SKM-1 (cell line): ENCODE results near the gene DNMBP.
A peak's percentile ranks its signal among the peaks of the same experiment; 100 is the strongest.

Experiments
- DNase-seq: peaks from one replicate; lab custom pipeline; 2025; ENCODE audit not compliant: unreplicated experiment; lab: John Stamatoyannopoulos, UW

Gene DNMBP, protein sequence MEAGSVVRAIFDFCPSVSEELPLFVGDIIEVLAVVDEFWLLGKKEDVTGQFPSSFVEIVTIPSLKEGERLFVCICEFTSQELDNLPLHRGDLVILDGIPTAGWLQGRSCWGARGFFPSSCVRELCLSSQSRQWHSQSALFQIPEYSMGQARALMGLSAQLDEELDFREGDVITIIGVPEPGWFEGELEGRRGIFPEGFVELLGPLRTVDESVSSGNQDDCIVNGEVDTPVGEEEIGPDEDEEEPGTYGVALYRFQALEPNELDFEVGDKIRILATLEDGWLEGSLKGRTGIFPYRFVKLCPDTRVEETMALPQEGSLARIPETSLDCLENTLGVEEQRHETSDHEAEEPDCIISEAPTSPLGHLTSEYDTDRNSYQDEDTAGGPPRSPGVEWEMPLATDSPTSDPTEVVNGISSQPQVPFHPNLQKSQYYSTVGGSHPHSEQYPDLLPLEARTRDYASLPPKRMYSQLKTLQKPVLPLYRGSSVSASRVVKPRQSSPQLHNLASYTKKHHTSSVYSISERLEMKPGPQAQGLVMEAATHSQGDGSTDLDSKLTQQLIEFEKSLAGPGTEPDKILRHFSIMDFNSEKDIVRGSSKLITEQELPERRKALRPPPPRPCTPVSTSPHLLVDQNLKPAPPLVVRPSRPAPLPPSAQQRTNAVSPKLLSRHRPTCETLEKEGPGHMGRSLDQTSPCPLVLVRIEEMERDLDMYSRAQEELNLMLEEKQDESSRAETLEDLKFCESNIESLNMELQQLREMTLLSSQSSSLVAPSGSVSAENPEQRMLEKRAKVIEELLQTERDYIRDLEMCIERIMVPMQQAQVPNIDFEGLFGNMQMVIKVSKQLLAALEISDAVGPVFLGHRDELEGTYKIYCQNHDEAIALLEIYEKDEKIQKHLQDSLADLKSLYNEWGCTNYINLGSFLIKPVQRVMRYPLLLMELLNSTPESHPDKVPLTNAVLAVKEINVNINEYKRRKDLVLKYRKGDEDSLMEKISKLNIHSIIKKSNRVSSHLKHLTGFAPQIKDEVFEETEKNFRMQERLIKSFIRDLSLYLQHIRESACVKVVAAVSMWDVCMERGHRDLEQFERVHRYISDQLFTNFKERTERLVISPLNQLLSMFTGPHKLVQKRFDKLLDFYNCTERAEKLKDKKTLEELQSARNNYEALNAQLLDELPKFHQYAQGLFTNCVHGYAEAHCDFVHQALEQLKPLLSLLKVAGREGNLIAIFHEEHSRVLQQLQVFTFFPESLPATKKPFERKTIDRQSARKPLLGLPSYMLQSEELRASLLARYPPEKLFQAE (N-terminal part only)

DNA sequence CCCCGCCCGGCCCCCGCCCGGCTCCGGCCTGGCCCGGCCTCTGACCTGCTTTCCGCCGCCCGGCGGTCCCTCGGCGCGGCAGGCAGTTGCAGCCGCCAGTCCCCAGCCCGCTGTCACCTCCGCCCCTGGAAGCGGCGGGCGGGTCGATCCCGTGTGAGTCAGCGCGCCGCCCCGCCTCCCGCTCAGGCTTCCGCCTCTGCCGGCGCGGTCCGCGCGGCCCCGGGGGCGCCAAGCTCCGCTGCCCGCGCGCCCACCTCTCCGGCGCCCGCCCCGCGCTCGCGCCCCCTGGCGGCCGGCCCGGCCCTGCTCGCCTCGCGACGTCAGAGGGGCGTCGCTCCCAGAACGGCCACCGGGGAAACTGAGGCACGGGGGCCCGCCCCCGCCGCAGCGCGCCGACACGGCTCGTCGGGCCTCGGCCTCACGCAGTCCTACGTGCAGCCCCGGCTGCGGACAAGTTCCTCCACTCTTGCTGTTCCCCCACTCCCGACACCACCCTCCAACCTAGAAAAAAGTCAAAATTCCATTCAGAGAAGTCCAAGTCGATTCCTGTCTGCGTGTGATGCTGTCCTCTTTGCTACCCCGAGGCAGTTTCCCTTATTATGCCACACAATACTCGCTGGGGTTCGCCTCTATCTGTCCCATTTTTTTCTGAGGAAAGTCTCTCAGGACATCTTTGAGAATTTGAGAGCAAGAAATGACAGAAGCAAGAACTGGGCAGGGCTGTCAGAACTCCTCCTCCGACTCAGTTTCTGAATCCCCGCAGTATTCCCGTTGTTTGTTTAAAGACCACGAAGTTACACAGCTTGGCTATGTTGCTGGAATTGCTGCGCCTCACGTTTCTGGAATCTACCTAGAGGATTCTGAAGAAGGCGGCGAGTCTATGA, at the start of gene DNMBP:
DNMBP (minus strand) TSS at position 155 of the 884 bp plus-strand sequence. CDS start 37,823 bp downstream, outside the sequence.
- peak; percentile 29 for DNase-seq

DNA sequence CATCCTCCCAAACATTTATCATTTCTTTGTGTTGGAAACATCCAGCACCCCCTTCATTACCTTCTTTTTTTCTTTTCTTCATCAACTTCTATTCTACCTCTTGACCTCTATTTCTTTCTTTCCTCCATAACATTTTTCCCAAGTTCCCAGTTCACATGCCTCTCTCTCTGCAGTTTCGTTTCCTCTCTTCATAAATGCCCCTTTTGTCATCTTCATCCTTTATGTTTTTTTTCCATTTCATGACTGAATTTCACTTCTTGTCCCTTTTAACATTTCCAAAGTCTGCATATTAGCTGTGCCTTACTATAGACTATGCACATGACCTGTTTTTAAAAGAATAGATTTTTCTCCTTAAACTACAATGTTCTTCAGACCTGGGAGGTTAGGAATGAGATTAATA, 48.2 kb upstream of the DNMBP start:
- no peak for DNase-seq

DNA sequence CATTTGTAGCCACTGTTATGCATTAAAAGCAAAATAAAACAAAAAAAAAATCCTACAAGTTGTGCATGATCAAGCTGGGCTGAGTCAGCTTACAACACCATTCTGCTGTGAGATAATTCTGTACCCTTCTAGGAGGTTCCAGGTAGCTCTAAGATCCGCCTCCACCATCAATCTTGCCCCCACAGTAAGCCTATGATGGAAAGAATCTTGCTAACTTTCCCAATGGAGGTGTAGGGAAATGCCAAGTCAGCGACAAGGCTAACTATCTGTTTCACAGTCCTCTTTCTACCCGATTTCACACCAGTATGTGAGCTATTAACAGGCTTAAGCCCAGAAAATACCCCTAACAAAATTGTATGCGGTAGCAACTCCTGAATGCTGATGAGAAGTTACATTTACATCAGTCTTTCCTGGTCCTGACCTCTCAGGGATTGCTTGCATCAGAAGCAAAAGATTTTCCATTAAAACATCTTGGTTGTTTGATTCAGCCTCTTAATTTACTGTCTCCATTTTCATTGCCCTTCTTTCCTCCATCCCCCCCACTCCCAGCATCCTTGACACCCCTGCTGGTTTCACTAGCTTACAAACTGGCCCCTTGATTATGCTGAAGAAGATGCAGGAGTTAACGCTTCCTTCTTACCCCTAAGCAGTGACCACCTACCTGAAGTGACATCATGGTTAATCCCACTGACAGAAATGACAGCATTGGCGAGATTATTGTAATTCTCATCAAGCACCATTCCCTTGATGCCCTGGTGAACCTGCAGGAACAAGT, 44.1 kb upstream of the DNMBP start:
- no peak for DNase-seq

DNA sequence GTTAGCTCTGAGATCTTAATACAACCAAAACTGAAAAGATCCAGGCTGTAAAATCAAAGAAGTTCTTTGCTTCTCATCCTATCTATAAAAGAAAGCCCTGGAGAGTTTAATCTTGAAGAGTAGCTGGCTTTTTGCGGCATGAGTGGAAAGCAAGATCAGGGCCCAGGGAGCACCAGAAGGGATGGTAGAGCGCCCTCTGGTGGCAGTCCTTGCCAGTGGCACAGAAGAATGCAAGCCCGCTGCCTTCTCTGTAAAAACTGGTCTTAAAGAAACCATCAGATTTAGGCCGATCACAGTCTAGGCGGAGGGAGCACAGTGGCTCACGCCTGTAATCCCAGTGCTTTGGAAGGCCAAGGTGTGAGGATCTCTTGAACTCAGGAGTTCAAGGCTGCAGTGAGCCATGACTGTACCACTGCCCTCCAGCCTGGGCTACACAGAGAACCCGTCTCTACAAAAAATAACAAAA, 36.3 kb upstream of the DNMBP start:
- peak; percentile 48 for DNase-seq

DNA sequence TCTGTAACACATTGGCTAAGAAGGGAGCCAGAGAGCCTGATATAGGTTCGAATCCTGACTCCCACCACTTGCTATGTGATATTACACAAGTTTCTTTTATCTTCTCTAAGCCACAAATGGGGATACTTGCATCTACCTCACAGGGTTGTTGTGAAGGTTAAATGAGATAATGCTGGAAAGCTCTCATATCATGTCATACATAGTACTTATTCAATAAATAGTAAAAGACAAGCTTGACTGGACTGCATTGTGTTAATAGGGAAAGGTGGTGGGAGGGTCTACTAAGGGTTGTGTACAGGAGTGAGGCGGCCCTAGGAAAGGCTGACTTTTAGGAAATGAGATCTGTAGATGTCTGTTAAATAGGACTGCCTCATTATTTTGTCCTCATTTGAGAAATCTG, 35.8 kb upstream of the DNMBP start:
- no peak for DNase-seq

DNA sequence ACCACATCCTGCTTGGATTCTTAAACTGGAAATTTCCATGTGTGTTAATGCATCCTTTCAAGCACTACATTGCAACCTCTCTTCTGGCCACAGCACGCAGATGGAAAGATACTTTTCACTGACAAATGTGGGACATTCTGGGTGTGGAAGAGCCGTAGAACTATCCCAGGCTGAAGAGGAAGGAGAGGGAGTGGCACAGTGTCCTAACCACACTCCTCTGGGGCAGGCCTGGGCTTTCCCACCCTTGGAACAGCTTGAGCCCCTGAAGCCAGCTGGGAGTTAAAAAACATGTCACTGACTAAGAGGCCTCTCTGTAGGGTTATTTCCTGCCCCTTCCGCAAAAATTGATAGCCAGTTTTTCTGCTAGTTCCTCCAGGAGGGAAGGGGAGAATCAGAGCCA, 34.0 kb upstream of the DNMBP start:
- no peak for DNase-seq

DNA sequence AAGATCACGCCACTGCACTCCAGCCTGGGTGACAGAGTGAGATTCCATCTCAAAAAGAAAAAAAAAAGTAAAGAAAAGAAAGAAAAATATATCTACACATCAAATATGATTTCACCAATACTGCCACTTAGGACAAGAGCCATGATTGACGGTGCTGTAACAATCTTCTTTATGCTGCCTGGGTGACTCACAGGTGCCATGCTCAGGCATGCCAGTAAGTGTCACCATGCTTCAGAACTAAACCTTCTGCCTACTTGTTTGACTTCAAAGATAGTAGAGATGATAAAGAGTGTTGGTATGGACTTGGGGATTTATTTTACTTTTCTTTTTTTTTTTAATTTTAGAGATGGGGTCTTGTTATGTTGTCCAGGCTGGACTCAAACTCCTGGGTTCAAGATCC, 33.6 kb upstream of the DNMBP start:
- no peak for DNase-seq

DNA sequence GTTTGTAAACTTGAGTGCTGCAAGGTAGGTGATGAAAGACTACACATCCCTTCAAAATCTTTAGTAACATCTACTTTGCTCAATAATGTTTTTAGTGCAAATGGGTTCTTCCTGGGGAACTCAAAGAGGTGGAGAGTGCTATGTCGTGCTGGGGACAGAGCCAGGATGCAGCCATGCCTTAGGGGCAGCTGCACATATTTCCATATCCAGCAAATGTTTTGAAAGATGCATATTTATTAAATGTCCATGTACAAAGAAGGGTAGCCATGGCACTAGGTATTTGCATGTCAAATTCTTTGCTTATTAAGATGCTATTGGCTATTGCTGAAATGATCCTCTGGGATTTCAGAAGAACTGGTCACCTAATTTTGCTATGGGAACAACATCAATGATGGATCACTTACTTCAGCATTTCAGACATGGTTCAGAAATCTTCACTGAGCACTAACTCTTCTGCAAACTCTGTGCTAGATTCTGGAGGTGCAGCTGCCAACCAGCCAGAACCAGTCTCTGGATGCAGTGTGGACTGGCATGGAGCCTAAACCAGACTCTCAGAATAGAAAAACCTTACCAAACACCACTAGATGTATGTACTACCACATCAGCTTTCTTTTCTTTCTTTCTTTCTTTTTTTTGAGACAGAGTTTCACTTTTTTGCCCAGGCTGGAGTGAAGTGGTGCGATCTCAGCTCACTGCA, 31.7 kb upstream of the DNMBP start:
- DNase-seq, result no peak

DNA sequence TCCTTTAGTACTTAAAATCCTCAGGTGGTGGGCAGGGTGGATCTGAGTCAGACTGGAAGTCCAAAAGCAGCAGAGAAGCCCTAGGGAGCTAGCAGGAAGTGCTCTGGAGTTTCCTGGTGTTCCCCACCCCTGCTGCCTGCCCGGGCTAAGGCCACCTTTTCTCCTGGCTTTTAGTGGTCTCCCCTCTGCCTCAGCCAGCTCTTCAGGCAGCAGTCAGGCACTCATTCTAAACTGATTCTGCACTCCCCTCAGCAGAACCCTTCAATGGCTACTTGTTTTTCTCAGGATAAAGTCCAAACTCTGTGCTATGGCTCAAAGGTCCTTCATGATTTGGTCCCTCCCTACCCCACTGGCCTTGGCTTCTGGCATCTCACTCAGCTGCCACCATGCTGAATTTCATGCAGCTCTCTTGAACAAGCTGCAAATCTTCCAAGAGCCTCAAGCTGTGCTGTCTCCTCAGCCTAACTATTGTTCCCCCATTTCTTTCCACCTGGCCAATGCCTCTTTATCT, 28.9 kb upstream of the DNMBP start:
- no peak for DNase-seq

DNA sequence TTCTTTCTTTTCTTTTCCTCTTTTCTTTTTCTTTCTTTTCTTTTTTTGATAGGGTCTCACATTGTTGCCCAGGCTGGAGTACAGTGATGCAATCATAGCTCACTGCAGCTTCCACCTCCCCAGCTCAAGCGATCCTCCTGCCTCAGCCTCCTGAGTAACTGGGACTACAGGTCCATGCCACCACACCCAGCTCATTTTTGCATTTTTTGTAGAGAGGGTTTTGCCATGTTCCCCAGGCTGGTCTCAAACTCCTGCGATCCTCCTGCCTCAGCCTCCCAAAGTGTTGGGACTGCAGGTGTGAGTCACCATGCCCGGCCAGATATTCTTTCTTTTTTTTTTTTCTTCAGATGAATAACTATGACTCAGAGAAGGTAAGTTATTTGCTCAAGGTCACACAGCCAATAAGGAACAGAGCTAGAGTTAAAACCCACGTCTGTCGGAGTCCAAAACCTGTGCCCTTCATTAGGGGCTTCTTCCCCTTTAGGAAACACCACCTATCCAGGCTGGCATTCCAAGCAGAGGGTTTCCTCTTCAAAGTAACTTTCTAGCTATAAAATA, 28.1 kb upstream of the DNMBP start:
- no peak for DNase-seq

DNA sequence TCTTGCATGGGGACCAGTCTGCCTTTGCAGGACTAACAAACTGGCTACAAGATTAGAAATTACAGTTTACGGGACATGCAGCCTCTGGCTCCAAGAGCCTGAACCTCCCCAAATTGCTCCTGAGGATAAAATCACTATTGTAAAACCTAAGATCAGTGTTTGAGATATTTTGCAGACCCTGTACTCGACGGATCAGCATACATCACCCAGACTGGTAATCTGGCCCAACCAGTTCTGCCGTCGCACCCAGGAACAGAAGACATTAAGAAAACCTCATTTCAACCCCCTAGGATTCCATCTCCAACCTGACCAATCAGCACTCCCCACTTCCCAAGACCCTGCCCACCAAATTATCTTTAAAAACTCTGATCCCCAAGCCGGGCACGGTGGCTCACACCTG, 27.1 kb upstream of the DNMBP start:
- DNase-seq, result no peak

DNA sequence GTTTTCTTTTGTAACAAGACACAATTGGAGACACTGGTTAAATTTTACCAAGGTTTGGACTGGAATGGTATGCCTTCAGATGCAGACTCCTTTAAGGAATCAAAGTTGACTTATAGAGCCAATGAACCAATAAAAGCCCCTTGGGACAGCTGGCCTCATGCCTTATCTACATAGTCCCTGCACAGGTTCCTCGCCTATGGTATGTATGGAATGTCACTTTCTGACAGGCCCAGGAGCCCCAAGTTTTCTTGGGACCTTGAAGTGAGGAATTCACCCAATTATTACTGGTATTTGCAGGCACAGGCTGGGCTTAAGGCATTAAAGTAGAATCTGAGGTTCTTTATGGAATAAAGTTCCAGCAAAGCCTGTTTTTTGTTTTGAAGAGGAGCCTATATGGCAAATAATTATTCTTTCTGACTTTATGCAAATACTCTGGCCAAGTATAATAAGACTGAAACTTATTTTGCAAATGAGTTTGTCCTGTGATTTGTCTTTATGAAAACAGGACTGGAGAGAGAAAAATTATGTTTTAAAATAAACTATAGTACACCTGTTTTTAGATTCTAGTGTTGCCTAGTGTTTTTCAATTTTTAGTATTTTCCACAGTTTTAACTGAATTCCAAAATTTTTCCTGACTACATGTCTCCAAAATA, 24.1 kb upstream of the DNMBP start:
- no peak for DNase-seq

DNA sequence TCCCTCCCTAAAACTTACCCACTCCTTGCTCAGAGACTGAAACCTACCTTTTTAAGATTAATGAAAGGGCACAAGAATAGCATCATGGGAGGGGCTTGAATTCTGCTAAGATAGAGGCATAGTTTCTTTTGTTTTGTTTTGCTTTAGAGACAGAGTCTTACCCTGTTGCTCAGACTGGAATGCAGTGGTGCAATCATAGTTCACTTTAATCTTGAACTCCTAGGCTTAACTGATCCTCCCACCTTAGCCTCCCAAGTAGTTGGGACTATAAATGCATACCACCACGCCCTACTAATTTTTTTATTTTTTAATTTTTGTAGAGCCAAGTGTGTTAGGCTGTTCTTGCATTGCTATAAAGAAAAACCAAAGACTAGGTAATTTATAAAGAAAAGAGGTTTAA, 17.7 kb upstream of the DNMBP start:
- no peak for DNase-seq

DNA sequence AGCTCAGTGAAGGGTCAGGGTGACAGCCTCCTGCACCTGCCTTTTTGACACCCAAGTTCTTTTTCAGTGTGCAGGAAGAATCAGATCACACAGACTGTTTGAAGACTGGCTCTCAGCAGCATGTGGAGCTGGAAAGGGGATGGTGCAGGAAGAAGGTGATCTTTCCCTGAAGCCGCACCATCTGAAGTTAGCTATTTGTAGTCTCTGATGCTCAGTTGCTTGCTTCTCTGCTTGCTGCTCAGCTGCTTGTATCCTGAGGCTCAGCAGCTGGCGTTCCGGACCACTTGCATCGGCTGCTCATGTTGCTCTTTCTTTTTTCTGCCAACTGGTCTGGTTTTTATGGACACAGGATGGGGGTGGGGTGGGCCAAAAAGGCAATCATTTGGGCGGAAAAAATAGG, 15.8 kb upstream of the DNMBP start:
- no peak for DNase-seq

DNA sequence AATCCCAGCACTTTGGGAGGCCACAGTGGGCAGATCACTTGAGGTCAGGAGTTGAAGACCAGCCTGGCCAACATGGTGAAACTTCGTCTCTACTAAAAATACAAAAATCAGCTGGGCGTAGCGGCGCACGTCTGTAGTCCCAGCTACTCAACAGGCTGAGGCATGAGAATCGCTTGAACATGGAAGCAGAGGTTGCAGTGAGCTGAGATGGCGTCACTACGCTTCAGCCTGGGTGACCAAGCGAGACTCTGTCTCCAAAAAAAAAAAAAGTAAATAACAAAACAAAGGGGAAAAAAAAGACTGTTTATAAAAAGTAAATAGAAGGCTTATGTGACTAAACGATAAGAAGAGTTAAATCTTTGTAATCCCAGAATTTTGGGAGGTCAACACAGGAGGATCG, 15.0 kb upstream of the DNMBP start:
- DNase-seq, result no peak

DNA sequence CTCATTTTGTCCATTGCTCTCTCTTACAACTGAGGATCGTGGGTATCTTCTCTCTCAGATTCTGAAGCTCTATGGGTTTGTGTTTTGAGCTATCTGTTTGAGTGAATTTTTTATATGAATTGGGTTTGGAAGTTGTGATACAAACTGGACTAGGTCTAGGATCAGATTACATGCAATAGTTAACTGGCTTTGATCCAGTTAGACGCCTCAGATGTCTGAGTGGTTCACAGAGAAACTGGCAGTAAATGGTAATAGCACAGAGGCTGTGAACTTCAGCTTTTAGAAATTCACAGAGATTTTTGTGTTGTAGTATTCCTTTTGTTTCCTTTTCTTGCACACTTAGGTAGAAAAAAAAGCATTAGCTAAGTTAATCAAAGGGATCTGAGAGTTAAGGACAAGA, 12.7 kb upstream of the DNMBP start:
- no peak for DNase-seq

DNA sequence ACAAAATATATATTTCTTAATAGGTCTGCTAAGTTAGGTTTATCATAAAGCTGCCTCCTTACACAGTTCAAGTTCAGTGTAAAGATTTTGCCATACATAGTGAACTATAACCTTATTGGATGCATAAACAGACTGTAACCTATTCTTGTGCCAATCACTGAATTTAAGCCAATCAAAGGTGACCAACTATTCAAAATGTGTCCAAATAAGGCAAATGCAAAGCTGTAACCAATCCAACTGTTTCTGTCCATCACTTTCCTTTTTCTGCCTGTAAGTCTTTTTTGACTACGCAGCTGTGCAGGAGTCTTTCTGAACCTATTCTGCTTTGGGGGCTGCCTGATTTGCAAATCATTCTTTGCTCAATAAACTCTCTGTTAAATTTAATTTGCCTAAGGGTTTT, 11.6 kb upstream of the DNMBP start:
- DNase-seq, result no peak

DNA sequence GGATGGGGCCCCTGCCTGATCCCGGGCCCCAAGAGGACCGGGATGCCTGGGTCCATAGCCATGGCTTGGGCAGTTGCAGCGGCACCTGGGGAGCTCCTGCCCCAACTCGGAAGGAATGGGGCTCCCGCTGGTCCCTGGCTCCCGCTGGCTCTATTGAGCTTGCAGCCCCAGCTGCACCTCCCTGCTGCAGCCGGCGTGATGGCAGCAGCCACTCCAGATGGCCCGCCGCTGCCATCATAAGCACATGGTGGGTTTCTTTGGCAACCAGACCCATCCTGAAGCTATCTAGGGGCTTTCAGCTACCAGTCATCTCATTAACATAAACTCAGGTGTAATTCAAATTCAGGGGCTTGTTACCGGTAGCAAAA, 11.1 kb upstream of the DNMBP start:
- DNase-seq, result no peak
